ENCODE results near the gene IRF2BP2.

Gene IRF2BP2

DNA sequence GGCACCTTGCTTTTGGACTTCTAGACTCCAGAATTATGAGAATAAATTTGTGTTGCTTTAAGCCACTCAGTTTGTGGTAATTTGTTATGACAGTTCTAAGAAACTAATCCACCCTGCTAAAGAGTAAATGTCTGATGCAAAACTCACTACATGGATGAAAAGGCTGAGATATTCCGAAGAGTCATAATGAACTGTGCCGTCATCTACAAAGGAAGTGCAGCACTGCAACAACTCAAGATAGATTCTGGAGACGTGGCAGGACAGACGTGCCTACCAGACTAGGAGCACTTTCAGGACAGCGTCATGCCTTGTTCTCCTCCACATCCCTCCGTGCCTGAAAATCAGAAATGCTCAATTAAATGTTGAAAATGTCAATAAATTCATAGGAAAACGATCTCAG lies 24.4 kb upstream of the IRF2BP2 start:
- DNase-seq (ENCODE audit: low spot score), result no peak

DNA sequence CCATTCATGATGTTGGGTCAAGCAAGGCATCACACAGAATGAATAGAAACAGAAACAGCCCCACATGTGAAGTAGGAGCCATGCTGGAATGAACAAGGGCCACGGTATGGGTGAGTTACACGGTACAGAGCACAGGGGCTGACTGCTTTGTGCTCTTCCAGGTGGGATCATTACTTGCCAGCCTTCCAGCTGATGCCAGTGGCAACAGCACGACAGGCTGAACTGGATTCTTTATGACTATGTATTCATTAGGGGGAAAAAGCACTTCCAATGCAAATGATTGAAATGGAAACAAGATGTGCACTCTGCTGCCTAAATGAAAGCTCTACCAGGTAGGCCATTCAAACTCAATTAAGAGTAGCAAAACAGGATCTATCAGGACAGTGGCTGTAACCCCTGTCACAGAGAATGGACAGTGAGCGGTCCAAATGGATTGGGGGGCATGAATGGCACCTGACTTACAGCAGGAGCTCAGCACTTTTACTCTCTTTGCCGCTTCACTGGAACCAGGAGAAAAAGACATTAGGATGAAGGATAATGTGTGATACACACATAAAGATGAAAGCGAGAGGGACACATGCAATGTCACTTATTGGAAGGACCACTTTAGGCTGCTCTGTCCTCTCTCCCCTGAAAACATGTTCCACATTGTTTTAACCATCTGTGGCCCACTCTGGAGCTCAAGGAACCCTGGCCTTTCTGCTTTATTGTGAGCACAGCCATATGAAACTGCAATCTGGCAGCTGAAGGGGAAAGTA lies 23.4 kb upstream of the IRF2BP2 start:
- DNase-seq (ENCODE audit: low spot score), result no peak

- no peak for DNase-seq (ENCODE audit: low spot score)
Observed at GRCh38 chr1:234632225-234632624, 22.2 kb upstream of the IRF2BP2 start.

- DNase-seq (ENCODE audit: low spot score), result no peak
Observed at GRCh38 chr1:234631721-234632125, 21.7 kb upstream of the IRF2BP2 start.

DNA sequence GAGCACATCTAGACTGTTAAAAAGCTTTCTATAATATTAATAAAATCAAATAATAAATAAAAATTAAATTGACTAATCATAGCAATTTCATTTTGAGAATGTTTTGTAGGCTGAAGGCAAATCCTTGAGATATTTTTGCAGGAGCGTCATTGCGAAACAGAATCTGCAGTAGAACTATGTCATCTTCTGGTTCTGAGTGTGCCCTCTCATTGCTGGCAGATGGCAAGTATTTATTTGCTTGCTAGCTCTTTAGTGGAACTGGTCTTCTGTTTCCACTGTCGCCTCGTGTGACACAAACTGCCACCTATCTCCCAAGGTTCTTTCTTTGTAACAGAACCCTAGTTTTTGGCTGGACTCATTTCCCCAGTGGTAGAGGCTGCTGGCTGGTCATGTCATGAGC lies 19.0 kb upstream of the IRF2BP2 start:
- DNase-seq (ENCODE audit: low spot score), result no peak

GRCh38 chr1:234628089-234628488 lies 18.1 kb upstream of the IRF2BP2 start:
- no peak for DNase-seq (ENCODE audit: low spot score)

DNA sequence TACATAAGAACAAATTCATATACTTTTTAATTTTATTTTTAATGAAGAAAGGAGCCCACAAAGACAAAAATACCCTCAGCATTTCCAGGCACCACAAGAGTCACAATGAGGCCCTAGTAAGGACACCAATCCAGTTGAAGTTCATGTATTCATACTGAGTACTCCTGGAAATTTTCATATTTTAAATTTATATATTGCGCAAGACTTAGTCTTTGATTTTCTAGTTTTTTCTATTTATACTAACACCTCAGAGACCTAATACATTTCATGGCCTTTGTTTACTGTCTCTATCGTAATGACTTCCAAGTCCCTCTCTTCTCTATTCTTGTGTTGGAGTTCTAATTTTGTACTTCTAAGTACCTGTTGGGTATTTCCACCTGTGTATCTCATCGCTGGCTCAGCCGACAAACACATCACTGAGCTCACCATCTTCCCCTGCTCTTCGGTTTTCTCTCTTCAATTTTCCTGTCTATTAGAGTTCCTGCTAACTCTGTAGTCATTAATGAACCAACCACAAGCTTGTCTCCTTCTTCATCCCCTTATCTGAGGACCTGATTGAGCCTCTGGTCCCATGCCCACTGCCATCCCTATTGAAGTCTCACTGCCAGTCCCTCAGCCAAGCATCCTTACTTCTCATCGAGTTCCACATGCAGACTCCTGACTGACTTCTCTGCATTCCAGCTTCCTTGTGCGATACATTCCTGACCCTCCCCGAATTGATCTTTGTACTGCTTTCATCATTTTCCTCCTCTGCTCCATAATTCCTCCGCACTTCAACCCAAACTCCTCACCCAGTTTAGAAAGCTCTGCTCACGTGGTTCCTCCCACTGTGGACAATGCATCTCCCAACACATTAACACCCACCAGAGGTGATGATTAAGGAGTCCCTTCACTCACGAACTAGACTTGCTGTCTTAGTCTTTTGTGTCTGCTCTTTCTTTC lies 17.3 kb upstream of the IRF2BP2 start:
- DNase-seq (ENCODE audit: low spot score), result no peak

GRCh38 chr1:234626391-234626790 lies 16.4 kb upstream of the IRF2BP2 start:
- DNase-seq (ENCODE audit: low spot score), result no peak

DNA sequence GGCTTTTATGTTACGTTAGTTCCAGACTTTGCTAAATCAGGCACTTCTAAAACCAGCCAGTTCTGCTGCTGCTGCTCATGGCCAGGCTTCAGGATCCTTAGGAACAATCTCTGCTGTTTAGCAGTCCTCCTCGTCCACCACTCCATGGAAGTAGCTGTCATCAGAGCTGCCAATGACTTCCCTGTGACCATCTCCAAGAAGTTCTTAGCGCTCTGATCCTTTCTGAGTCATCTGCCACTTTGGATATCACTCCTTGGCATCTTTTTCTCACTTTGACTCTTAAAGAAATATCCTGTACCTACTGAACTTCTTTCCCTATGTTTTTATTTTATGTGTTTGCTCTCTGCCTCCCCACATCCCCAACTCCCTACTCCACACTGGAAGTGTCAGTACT lies 14.7 kb upstream of the IRF2BP2 start:
- no peak for DNase-seq (ENCODE audit: low spot score)

DNA sequence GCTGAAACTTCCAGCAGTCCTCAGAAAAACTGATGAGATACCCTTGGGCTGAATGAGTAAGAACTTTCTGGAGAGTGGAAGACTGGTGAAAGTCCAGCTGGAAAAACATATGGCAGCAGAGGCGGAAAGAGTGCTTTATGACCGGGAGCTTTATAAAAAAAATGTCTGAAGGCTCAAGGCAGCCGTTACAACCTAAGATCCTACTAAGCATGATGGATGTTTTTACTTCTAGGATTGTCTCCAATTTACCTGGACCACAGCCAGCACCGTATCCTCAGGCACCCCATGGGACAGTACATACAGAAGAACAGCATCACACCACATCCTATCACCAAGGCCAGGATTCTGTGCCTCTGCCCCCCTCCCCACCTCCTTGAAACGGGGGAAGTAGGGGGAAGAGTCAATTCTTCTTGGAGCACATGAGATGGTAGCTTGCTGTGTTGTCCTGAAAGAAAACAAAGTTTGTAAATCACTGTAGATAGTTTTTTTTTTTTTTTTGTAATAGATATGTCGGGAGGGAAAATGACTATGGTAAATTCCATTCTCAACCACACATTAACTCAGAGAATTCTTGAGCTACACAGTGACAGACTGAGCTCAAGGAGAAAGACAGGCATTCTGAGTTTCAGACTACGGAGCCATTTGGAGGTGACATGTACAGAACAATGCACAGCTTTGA lies 11.8 kb upstream of the IRF2BP2 start:
- no peak for DNase-seq (ENCODE audit: low spot score)

GRCh38 chr1:234621127-234621468 lies 11.1 kb upstream of the IRF2BP2 start:
- DNase-seq (ENCODE audit: low spot score), result no peak

DNA sequence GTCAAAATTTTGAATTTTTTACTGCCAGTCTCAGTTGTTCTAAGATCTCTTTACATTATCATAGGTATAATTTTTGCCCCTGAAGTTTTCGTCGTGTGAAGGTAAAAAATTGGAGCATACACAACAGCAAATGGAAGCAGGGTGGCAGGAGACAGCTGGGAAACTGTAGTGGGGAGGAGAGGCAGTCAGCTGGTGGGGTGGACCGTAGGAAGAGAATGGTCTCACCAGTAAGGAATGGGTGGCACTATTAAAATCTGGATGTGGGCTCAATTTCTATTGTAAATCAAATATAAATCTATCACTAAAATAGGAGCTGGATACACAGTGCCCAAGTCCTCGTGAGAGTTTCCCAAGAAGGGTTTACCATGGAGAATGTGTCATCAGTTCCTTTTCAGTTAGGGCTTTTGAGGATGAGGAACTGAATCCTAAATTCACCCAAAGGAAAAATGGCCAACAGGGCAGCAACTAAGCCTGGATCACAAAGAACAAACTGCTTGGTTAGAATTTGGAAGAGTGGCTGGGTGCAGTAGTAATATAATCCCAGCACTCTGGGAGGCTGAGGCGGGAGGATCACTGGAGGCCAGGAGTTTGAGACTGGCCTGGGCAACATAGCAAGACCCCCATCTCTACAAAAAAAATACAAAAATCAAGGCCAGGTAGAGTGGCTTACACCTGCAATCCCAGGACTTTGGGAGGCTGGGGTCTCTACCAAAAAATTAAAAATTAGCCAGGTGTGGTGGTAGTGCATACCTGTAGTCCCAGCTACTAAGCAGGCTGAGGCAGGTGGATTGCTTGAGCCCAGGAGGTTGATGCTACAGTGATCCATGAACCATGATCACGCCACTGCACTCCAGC lies 10.5 kb upstream of the IRF2BP2 start:
- no peak for DNase-seq (ENCODE audit: low spot score)

DNA sequence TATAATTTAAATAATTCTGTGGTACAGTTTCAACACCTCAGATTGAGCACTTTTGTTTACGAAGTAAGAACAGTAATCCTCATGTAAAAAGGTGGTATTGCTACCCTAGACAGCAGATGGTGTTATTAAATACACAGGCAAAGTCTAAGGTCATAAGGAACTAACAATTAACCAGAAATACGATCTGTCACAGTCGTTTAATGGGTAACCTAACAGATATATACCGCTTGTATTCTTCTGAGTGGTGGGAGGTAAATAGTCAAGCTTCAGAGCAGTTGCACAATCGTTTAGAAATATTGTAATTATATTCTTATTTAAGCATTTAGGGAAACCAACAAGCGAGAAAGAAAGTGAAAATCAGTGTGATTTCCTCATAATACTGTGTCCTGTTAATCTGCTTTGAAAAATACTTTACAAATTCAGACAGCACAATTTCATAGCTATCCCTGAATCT lies 9.8 kb upstream of the IRF2BP2 start:
- no peak for DNase-seq (ENCODE audit: low spot score)

DNA sequence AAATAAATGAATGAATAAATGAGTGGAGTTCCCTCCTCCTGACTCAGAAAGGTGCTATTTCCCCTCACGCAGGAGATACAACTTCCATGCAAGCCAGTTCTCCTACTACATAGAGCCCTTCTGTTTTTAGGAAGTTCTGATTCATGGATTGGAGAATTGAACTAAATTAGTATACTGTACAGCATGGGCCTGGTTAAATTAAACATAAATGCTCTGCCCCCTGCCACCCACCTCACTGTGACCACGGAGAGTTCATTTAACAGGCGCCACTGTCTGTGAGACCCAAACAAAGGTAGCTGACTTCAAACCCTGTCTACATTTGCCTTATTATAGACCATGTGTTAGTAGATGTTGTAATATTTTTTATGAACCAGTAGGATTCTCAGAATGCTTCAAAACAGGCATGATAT lies 9.1 kb upstream of the IRF2BP2 start:
- DNase-seq (ENCODE audit: low spot score), result no peak

- no peak for DNase-seq (ENCODE audit: low spot score)
Observed at GRCh38 chr1:234618737-234619049, 8.7 kb upstream of the IRF2BP2 start.

DNA sequence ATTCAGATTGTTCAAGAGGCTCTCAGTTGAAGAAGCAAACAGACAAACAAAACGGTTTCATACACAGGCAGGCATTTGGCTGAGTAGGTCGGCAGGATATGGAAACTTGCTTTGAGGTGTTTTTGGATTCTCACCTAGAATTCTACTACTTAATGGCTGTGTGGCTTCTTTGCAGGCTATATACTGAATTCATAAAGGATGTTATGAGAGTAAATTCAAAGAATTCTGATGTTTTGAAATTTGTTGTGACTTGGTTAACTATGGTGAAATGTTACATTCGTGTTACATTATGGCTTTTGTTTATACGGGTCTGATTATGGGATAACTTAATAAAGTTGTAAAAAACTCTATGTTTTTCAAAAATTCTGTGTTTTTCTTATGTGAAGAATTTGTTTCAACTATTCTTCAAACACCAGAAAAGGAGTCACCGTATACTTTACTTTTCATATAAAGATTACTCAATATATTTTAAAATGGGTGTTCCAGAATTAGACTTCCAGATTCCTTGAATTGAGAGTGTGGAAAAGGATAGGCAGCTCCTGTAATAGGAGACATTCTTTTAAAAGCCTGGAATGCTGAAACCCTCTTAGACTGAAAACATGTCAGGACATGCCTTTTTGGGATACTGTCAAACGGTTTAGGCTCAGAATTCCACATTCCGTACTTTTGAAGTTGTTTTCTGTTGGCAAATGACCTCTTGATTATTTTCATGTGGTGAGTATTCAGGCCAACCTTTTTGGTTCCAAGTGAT lies 8.2 kb upstream of the IRF2BP2 start:
- DNase-seq (ENCODE audit: low spot score), result no peak

DNA sequence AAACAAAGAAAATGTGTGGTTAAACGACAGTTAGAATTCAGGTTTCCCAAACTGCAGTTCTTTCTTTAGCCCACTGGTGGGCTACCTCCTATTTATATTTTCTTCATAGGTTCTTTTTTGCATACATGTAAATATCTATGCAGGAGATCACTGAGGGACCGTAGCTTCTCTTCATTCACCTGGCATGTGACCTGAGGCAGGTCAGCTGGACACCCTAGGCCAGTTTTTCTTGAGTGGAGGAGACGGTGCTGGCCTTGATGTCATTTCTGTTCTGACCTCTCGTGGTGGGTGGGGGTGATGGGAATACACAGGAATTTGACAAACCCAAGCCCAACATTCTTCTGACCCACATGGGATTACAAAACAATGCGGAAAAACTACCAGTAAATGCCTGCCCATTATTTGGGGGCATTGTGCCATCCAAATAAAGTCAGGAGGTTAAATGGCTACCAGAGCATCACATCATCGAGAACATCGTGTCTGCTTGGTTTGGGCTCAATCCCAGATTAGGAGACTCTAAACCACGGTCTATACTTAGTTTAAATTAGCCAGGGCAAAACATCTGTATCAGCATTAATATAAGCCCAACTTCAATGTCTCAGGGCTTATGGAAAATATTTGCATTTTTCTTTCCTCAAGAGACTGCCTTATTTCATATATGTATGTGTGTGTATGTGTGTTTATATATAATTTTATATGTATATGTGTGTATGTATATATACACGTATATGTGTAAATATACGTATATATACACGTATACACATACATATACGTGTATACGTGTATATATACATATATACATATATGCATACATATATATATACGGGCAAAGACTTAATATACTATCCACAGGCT lies 7.4 kb upstream of the IRF2BP2 start:
- no peak for DNase-seq (ENCODE audit: low spot score)

DNA sequence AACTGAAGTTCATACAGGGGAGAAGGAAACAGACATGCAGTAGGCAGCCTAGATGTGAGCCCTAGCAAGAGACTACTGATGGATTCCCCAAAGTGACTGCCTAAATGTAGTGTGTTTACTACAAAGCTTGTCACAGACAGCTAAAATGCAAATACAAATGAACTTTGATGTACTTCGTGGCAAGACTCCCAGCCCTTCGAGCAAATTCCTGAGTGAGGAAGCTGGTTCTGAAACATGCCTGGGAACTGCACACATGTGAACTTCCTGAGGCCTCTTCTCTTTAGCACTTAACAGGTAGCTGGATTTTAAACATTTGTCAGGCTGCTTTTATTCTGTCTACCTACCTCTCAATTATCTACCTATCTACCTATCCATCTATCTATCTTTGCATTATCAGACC lies 6.7 kb upstream of the IRF2BP2 start:
- DNase-seq (ENCODE audit: low spot score), result no peak

DNA sequence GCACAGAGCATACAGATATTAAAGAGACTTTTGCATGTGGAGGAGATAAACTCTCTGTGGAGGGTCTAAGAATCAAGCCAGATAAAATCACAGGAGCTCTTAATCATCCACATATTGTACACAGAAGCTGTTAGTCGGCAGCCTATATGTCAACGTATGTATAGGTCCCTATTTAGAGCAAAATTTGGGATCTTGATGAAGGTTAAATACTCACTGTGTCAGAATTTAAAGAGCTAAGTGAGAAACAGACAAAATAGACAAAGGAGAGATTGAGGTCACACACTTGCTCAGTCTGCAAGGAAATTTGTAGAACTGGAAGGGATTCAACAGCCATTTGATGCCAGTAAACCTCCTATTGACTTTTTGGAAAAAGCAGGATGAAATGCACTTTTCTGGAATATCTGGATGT lies 4.1 kb upstream of the IRF2BP2 start:
- peak; percentile 31 for DNase-seq (ENCODE audit: low spot score)

Data from Ammon's horn (tissue), 1 donor.